ENCODE data around the gene TBXA2R.
A peak's percentile ranks its signal among the peaks of the same experiment; 100 is the strongest.

The TBXA2R gene

GRCh38 chr19:3626473-3627350, 20.0 kb upstream of the TBXA2R start, which contains the start of gene CACTIN:
TSS of gene CACTIN (minus strand) at chr19:3626790. CDS start at chr19:3626762, 28 bp downstream.
- CTCF ChIA-PET: interaction anchor here (1.9 kb wide), 1 partner anchor 82 kb away, joined by 7 read pairs; no protein-coding TSS in a partner anchor
- no peak for TF ChIP-seq CTCF (IDR thresholded peaks at IDR 0.05; ENCODE audit: control extremely low read depth, extremely low read depth, low read depth, missing control alignments)
- peak; percentile 100 for DNase-seq (ENCODE audit: extremely low spot score)
- POLR2A ChIA-PET: interaction anchor here (0.6 kb wide), 1 partner anchor 264 kb away, joined by 3 read pairs; no protein-coding TSS in a partner anchor

GRCh38 chr19:3625996-3626472, 19.4 kb upstream of the TBXA2R start:
- DNase-seq (ENCODE audit: extremely low spot score): no peak
- ChIA-PET POLR2A (interaction anchor here (0.6 kb wide), 1 partner anchor 757 kb away, joined by 4 read pairs; no protein-coding TSS in a partner anchor), CTCF (interaction anchor here (1.3 to 2.6 kb wide), 2 partner anchors 18 to 82 kb away, joined by 3 to 8 read pairs; no protein-coding TSS in a partner anchor)
- TF ChIP-seq CTCF (IDR thresholded peaks at IDR 0.05; ENCODE audit: control extremely low read depth, extremely low read depth, low read depth, missing control alignments): no peak

GRCh38 chr19:3623716-3624115, 17.0 kb upstream of the TBXA2R start:
- DNase-seq (ENCODE audit: extremely low spot score): no peak
- TF ChIP-seq CTCF (IDR thresholded peaks at IDR 0.05; ENCODE audit: control extremely low read depth, extremely low read depth, low read depth, missing control alignments): no peak
- ChIA-PET CTCF (interaction anchor here (0.9 to 2.6 kb wide), 2 partner anchors 15 to 32 kb away, joined by 3 to 8 read pairs; no protein-coding TSS in a partner anchor), POLR2A (no interaction called here)

- ChIA-PET CTCF (interaction anchor here (1.0 to 1.2 kb wide), 2 partner anchors 19 to 78 kb away, joined by 3 to 6 read pairs; no protein-coding TSS in a partner anchor), POLR2A (interaction anchor here (0.5 kb wide), 1 partner anchor 68 kb away, joined by 5 read pairs; no protein-coding TSS in a partner anchor)
- no peak for TF ChIP-seq CTCF (IDR thresholded peaks at IDR 0.05; ENCODE audit: control extremely low read depth, extremely low read depth, low read depth, missing control alignments)
- no peak for DNase-seq (ENCODE audit: extremely low spot score)
Measured at GRCh38 chr19:3622224-3622623, 15.5 kb upstream of the TBXA2R start.

- ChIA-PET POLR2A (no interaction called here), CTCF (no interaction called here)
- DNase-seq (ENCODE audit: extremely low spot score): no peak
- no peak for TF ChIP-seq CTCF (IDR thresholded peaks at IDR 0.05; ENCODE audit: control extremely low read depth, extremely low read depth, low read depth, missing control alignments)
Measured at GRCh38 chr19:3621689-3622088, 15.0 kb upstream of the TBXA2R start.

- no peak for DNase-seq (ENCODE audit: extremely low spot score)
- TF ChIP-seq CTCF (IDR thresholded peaks at IDR 0.05; ENCODE audit: control extremely low read depth, extremely low read depth, low read depth, missing control alignments): no peak
- POLR2A ChIA-PET: no interaction called here
- CTCF ChIA-PET: interaction anchor here (1.2 to 2.9 kb wide), 3 partner anchors 13 to 76 kb away, joined by 6 to 24 read pairs (median 13); partner anchors contain the start of gene GIPC3
Measured at GRCh38 chr19:3620817-3621547, 14.3 kb upstream of the TBXA2R start.
